HEK293T (cell line): Measurements from ENCODE around the gene SAMD8.

Experiments
- BHLHE40 ChIP-seq: fragments of 450-650 bp; IDR thresholded peaks from 2 replicates; pipeline ENCODE4 v1.6.1; 2016; ENCODE audit warnings: mild to moderate bottlenecking, moderate library complexity, borderline replicate concordance
- FOXA1 ChIP-seq: fragments of 450-650 bp; IDR thresholded peaks from 2 replicates; pipeline ENCODE4 v1.6.1; 2016; ENCODE audit warnings: mild to moderate bottlenecking
- L3MBTL2 ChIP-seq: fragments of 450-650 bp; conservative IDR thresholded peaks from 2 replicates; pipeline ENCODE4 v1.6.1; 2016; ENCODE audit warnings: mild to moderate bottlenecking
- SP1 ChIP-seq: fragments of 450-650 bp; IDR thresholded peaks from 2 replicates; pipeline ENCODE4 v1.6.1; 2017

DNA sequence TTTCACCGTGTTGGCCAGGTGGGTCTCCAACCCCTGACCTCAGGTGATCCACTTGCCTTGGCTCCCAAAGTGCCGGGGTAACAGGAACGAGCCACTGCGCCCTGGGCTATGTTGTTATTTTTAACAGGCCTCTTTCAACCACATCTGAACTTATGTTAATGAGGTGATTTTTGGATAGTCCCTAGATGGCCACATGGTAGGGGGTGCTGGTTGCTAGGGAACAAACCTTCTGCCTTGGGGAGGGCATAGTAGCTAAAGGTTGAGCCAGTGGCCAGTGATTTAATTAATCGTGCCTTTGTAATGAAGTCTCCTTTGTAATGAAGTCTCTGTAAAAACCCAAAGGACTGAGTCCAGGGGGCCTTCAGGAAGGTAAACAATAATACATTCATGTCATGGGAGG is 115.2 kb downstream of the SAMD8 start:
- no peak for TF ChIP-seq BHLHE40
- no peak for TF ChIP-seq FOXA1
- TF ChIP-seq L3MBTL2, result no peak
- no peak for TF ChIP-seq SP1
